Right lobe of liver (tissue), 6 donors: ENCODE results near the gene KAT5. TPM values are rescaled to one million over a fixed set of nuclear protein-coding genes. Genes with fewer than 3 reads are reported as not detected.

Experiments used
- ATAC-seq, 4 donors: fragments of 200-7000 bp; cut with Tn5 transposase; one replicate each; pipeline ENCODE4 v1.9.1; 2020; ENCODE audit warnings: mild to moderate bottlenecking in 4 of 4, moderate library complexity in 4 of 4
- DNase-seq, 3 donors: peaks; one replicate each; pipeline ENCODE4 v3.0.0-alpha.2; 2020
- H3K27ac ChIP-seq, 3 donors: fragments of 200-600 bp; one replicate each; pipeline ENCODE4 v1.8.0; 2022
- H3K27me3 ChIP-seq, 2 donors: fragments of 200-600 bp; one replicate each; pipeline ENCODE4 v1.8.0; 2022
- H3K36me3 ChIP-seq, 4 donors: fragments of 200-600 bp; sonication (generic) in 1 of 4; one replicate each; pipeline versions ENCODE4 v1.5.1 to v1.8.0; 2017 to 2022; ENCODE audit warnings: control low read depth in 1 of 4
- H3K4me1 ChIP-seq, 4 donors: fragments of 200-600 bp; sonication (generic) in 1 of 4; one replicate each; pipeline versions ENCODE4 v1.5.1 to v1.8.0; 2017 to 2022; ENCODE audit warnings: control low read depth in 1 of 4
- H3K4me3 ChIP-seq, 3 donors: fragments of 200-600 bp; one replicate each; pipeline ENCODE4 v1.8.0; 2022
- H3K9me3 ChIP-seq, 4 donors: fragments of 200-600 bp; sonication (generic) in 1 of 4; one replicate each; pipeline versions ENCODE4 v1.5.1 to v1.8.0; 2017 to 2022; ENCODE audit warnings: control low read depth in 1 of 4
- POLR2A ChIP-seq: fragments of 450-650 bp; IDR thresholded peaks from one replicate; pipeline ENCODE4 v1.6.1; 2017; ENCODE audit warnings: antibody characterized with exemption, mild to moderate bottlenecking
- WGBS: methylation state at CpG from one replicate; pipeline ENCODE4 v1.1.6; 2018; ENCODE audit warnings: low coverage, low lambda C conversion rate; ENCODE audit not compliant: insufficient coverage; ENCODE audit errors: missing lambda C conversion rate; 5-methylcytosine and 5-hydroxymethylcytosine counted together
- intact Hi-C, 2 donors: fragments of 100-400 bp; cut with DNase I; formaldehyde crosslinking; loops; one replicate each; pipeline versions ENCODE4 v1.11.2 to v1.14.1; 2022
- total RNA-seq, 6 experiments: library from RNA; depleted of rRNA in 2 of 6; stranded (reverse); fragments of >200 nt in 2 of 6; fragmentation: NEBNext Ultra II Directional in 3 of 6; extraction: Animal tissue kit (Norgen Biotek cat#: 25700) in 3 of 6; gene quantifications; one replicate each; pipeline versions ENCODE4 v1.1.0 to v1.2.4, GENCODE V29; 2016 to 2023
- TF ChIP-seq, protein P1 (sequence below), 4 donors: fragments of 200-600 bp in 3 of 4; fragments of 450-650 bp in 1 of 4; IDR thresholded peaks; one replicate each; pipeline versions ENCODE4 v1.5.1 to v1.8.0; 2016 to 2022; ENCODE audit warnings: antibody characterized with exemption in 4 of 4, mild to moderate bottlenecking in 2 of 4
- donor health status: DM: no; HTN: yes; CAD: no.
- donor health status: DM: no; HTN: no; CAD: no.
- donor health status: DM: no; HTN: no; CAD: no.
- donor health status: DM: no; HTN: yes; CAD: no.
- donor health status: DM: no; HTN: yes; CAD: no.

KAT5 gene
- total RNA-seq, 6 experiments from 2014 or later = 17.8 to 30.4 (median 24.0) TPM

DNA sequence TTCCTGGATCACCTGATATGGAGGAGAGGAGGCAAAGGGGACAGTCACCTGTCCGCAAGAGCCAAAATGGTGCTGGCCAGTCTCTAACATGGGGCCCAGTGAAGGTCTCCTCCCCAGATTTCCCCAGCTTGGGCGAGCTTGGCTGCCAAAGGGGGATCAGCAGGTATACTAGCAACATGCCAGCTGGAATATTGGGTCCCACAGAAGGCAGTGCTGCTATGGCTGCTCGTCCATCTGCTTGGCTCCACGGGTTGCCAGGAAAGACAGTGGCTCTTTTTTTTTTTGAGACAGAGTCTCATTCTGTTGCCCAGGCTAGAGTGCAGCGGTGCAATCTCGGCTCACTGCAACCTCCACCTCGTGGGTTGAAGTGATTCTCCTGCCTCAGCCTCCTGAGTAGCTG is 12.7 kb upstream of the KAT5 start:
- DNase-seq (no peak), ATAC-seq (no peak)
- intact Hi-C loops = no loop called here
- no peaks in the 10 kb centered on the region for H3K36me3 ChIP-seq
- H3K9me3 ChIP-seq = no peaks in the 10 kb centered on the region
- H3K4me1 ChIP-seq = peaks cover 0 to 10% (median 0%) of the 10 kb centered on the region in 4 donors
- no peak overlapping the region for H3K27ac ChIP-seq
- no peaks in the 10 kb centered on the region for H3K27me3 ChIP-seq
- TF ChIP-seq POLR2A = no peak
- TF ChIP-seq, protein P1, sequence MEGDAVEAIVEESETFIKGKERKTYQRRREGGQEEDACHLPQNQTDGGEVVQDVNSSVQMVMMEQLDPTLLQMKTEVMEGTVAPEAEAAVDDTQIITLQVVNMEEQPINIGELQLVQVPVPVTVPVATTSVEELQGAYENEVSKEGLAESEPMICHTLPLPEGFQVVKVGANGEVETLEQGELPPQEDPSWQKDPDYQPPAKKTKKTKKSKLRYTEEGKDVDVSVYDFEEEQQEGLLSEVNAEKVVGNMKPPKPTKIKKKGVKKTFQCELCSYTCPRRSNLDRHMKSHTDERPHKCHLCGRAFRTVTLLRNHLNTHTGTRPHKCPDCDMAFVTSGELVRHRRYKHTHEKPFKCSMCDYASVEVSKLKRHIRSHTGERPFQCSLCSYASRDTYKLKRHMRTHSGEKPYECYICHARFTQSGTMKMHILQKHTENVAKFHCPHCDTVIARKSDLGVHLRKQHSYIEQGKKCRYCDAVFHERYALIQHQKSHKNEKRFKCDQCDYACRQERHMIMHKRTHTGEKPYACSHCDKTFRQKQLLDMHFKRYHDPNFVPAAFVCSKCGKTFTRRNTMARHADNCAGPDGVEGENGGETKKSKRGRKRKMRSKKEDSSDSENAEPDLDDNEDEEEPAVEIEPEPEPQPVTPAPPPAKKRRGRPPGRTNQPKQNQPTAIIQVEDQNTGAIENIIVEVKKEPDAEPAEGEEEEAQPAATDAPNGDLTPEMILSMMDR (IDR thresholded peaks at IDR 0.05) = no peak
- no peak overlapping the region for H3K4me3 ChIP-seq
- 50% methylated on average over 1 of the region's 7 CpGs for WGBS

DNA sequence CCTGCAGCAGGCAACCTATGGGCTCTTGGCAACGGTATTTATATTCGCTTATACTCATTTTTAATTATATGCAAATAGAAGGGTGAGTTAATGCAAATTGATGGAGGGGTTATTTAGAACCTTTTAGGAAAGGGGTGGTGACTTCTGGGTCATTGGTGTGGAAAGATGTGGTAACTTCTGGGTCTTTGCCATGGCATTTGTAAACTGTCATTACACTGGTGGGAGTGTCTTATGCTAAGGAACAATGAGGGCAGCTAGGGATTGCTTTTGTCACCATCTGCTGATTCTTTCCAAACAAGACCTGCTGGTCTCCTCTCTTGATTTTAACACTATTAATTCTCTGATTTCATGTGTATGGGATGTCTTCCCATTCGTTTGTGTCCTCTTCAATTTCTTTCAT is 11.7 kb upstream of the KAT5 start:
- ATAC-seq = peak; percentile 30 to 73 (median 44)
- Histone ChIP-seq H3K36me3 (no peaks in the 10 kb centered on the region), H3K4me1 (peaks cover 0 to 9% (median 0%) of the 10 kb centered on the region in 4 donors), H3K27ac (no peak overlapping the region), H3K9me3 (no peaks in the 10 kb centered on the region), H3K27me3 (no peaks in the 10 kb centered on the region), H3K4me3 (no peak overlapping the region)
- WGBS = 81% methylated on average over 3 of the region's 3 CpGs
- intact Hi-C loops = loop anchor here in 1 of 2 donors (10.0 kb wide), 1 partner anchor 76 kb away; no protein-coding TSS in a partner anchor
- TF ChIP-seq, protein P1 (IDR thresholded peaks at IDR 0.05) = no peak
- TF ChIP-seq POLR2A = no peak
- DNase-seq = no peak

DNA sequence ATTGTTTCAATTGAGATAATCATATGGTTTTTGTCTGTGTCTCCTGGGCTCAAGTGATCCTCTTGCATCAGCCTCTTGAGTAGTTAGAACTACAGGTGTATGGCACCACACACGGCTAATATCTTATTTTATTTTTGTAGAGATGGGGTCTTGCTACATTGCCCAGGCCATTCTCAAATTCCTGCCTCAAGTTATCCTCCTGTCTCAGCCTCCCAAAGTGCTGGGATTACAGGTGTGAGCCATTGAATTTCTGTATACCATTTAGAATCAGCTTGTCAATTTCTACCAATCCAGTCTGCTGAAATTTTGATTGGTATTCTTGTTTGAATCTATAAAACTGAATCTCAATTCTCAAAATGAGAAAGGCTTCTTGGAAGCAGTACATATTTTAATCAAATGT is 10.4 kb upstream of the KAT5 start:
- ATAC-seq (no peak), DNase-seq (no peak)
- TF ChIP-seq, protein P1 (IDR thresholded peaks at IDR 0.05) = no peak
- TF ChIP-seq POLR2A = no peak
- Histone ChIP-seq H3K36me3 (no peaks in the 10 kb centered on the region), H3K4me1 (peaks cover 0 to 4% (median 0%) of the 10 kb centered on the region in 4 donors), H3K27ac (no peak overlapping the region), H3K4me3 (no peak overlapping the region), H3K9me3 (no peaks in the 10 kb centered on the region), H3K27me3 (no peaks in the 10 kb centered on the region)
- intact Hi-C loops = loop anchor here in 1 of 2 donors (10.0 kb wide), 1 partner anchor 77 kb away; no protein-coding TSS in a partner anchor
- WGBS = 75% methylated on average over 1 of the region's 1 CpG

GRCh38 chr11:65703846-65704245 is 8.2 kb upstream of the KAT5 start:
- ATAC-seq (no peak), DNase-seq (no peak)
- no peak overlapping the region for H3K4me3 ChIP-seq
- H3K27ac ChIP-seq = no peak overlapping the region
- WGBS = 61% methylated on average over 4 of the region's 4 CpGs
- H3K9me3 ChIP-seq = no peaks in the 10 kb centered on the region
- peaks cover 0 to 4% (median 0%) of the 10 kb centered on the region in 4 donors for H3K4me1 ChIP-seq
- TF ChIP-seq, protein P1 (IDR thresholded peaks at IDR 0.05) = no peak
- intact Hi-C loops = loop anchor here in 1 of 2 donors (10.0 kb wide), 1 partner anchor 79 kb away; no protein-coding TSS in a partner anchor
- H3K36me3 ChIP-seq = no peaks in the 10 kb centered on the region
- no peaks in the 10 kb centered on the region for H3K27me3 ChIP-seq
